SU-DHL-6 (cell line): Measurements from ENCODE around the gene GLS.

ENCODE experiments used
- H2AFZ ChIP-seq: fragments of 200-600 bp; sonication (generic); 2 replicates; pipeline ENCODE4 v1.6.1; 2014; ENCODE audit warnings: low read depth, mild to moderate bottlenecking, moderate library complexity, mixed read lengths, antibody characterized with exemption, low read length; ENCODE audit not compliant: severe bottlenecking
- H3F3A ChIP-seq: fragments of 200-600 bp; shearing (Covaris generic); 2 replicates; pipeline ENCODE4 v1.6.0; 2016; ENCODE audit warnings: antibody characterized with exemption, mild to moderate bottlenecking; ENCODE audit not compliant: insufficient read depth
- H3K27ac ChIP-seq: fragments of 200-600 bp; sonication (generic); 2 replicates; pipeline ENCODE4 v1.5.1; 2016; ENCODE audit warnings: low read depth, mild to moderate bottlenecking, low read length, moderate library complexity, mixed read lengths
- H3K27me3 ChIP-seq: fragments of 200-600 bp; sonication (generic), shearing (Covaris generic); 2 replicates; pipeline ENCODE4 v1.6.0; 2014; ENCODE audit warnings: mild to moderate bottlenecking, low read length
- H3K36me3 ChIP-seq: fragments of 200-600 bp; sonication (generic); 2 replicates; pipeline ENCODE4 v1.6.1; 2014; ENCODE audit warnings: mild to moderate bottlenecking, low read length, mixed read lengths
- H3K4me2 ChIP-seq: fragments of 300-600, 200-600 bp; shearing (Covaris generic), sonication (generic); 2 replicates; pipeline ENCODE4 v1.6.0; 2014; ENCODE audit warnings: low read length, low read depth, mild to moderate bottlenecking; ENCODE audit not compliant: poor library complexity, severe bottlenecking
- H3K4me3 ChIP-seq: fragments of 200-600 bp; sonication (generic); 2 replicates; pipeline ENCODE4 v1.5.1; 2014; ENCODE audit warnings: antibody characterized with exemption, low read length, mild to moderate bottlenecking, mixed read lengths; ENCODE audit not compliant: insufficient read depth, poor library complexity, severe bottlenecking
- H3K79me2 ChIP-seq: fragments of 200-600 bp; sonication (generic); 2 replicates; pipeline ENCODE4 v1.6.1; 2014; ENCODE audit warnings: mild to moderate bottlenecking, low read length, moderate library complexity; ENCODE audit not compliant: insufficient read depth
- H3K9ac ChIP-seq: fragments of 200-600 bp; sonication (generic); 2 replicates; pipeline ENCODE4 v1.7.0; 2014; ENCODE audit warnings: mild to moderate bottlenecking, low read length
- H3K9me2 ChIP-seq: fragments of 200-600 bp; sonication (generic); replicated peaks from 2 replicates; pipeline ENCODE4 v1.6.1; 2014; ENCODE audit warnings: low read length; ENCODE audit not compliant: insufficient read depth
- H3K9me3 ChIP-seq: fragments of 200-600 bp; sonication (generic); 2 replicates; pipeline ENCODE4 v1.6.1; 2014; ENCODE audit warnings: low read length, mixed read lengths; ENCODE audit not compliant: insufficient read depth
- H4K20me1 ChIP-seq: fragments of 200-600 bp; sonication (generic); 2 replicates; pipeline ENCODE4 v1.6.1; 2014; ENCODE audit warnings: low read depth, mild to moderate bottlenecking, antibody characterized with exemption, low read length, moderate library complexity, mixed read lengths
- CTCF ChIP-seq: fragments of 200-600 bp; sonication (generic); IDR thresholded peaks from one replicate; pipeline ENCODE4 v1.5.1; 2017; ENCODE audit warnings: antibody characterized with exemption, mild to moderate bottlenecking, low read length, moderate library complexity; ENCODE audit not compliant: insufficient read depth, poor library complexity, severe bottlenecking
- EZH2phosphoT487 ChIP-seq: fragments of 200-600 bp; sonication (generic), shearing (Covaris generic); conservative IDR thresholded peaks from 2 replicates; pipeline ENCODE4 v1.6.1; 2018; ENCODE audit warnings: mild to moderate bottlenecking, antibody characterized with exemption, low read length, moderate library complexity, mixed read lengths

GLS gene

GRCh38 chr2:190844700-190845401 is 35.8 kb upstream of the GLS start:
- no peaks in the 10 kb centered on the region for H3K9me3 ChIP-seq
- no peaks in the 10 kb centered on the region for H3K9me2 ChIP-seq
- no peak overlapping the region for H3K9ac ChIP-seq
- H3K4me2 ChIP-seq, result no peak overlapping the region
- no peaks in the 10 kb centered on the region for H4K20me1 ChIP-seq
- H3K4me3 ChIP-seq, result no peak overlapping the region
- no peak overlapping the region for H2AFZ ChIP-seq
- H3K27me3 ChIP-seq, result no peaks in the 10 kb centered on the region
- TF ChIP-seq CTCF, result no peak
- TF ChIP-seq EZH2phosphoT487, result no peak
- H3F3A ChIP-seq, result no peaks in the 10 kb centered on the region
- no peaks in the 10 kb centered on the region for H3K36me3 ChIP-seq
- no peak overlapping the region for H3K27ac ChIP-seq
- H3K79me2 ChIP-seq, result no peaks in the 10 kb centered on the region

GRCh38 chr2:190846746-190847145 is 33.9 kb upstream of the GLS start:
- Histone ChIP-seq H3K9ac (no peak overlapping the region), H3K36me3 (no peaks in the 10 kb centered on the region), H4K20me1 (no peaks in the 10 kb centered on the region), H2AFZ (no peak overlapping the region), H3K27ac (no peak overlapping the region), H3K9me3 (no peaks in the 10 kb centered on the region), H3K79me2 (no peaks in the 10 kb centered on the region), H3K4me3 (no peak overlapping the region), H3F3A (no peaks in the 10 kb centered on the region), H3K9me2 (no peaks in the 10 kb centered on the region), H3K4me2 (no peak overlapping the region), H3K27me3 (no peaks in the 10 kb centered on the region)
- TF ChIP-seq EZH2phosphoT487 (no peak), CTCF (no peak)

GRCh38 chr2:190847504-190848081 is 33.0 kb upstream of the GLS start:
- Histone ChIP-seq H3K9me2 (no peaks in the 10 kb centered on the region), H3K9me3 (no peaks in the 10 kb centered on the region), H3K27ac (no peak overlapping the region), H2AFZ (no peak overlapping the region), H3F3A (no peaks in the 10 kb centered on the region), H3K79me2 (no peaks in the 10 kb centered on the region), H3K27me3 (no peaks in the 10 kb centered on the region), H4K20me1 (no peaks in the 10 kb centered on the region), H3K4me3 (no peak overlapping the region), H3K36me3 (no peaks in the 10 kb centered on the region), H3K4me2 (no peak overlapping the region), H3K9ac (no peak overlapping the region)
- TF ChIP-seq CTCF, result no peak
- TF ChIP-seq EZH2phosphoT487, result no peak
